ENCODE results near the gene UPK3B. TPM values are rescaled to one million over a fixed set of nuclear protein-coding genes. Genes with fewer than 3 reads are reported as not detected.
"Not testable (repeated sequence)": the region's sequence is repeated elsewhere in the genome, so short reads cannot be mapped to it uniquely, and the experiment has no call there.

UPK3B gene
- polyA plus RNA-seq, 2 donors = 16.7 to 63.9 TPM

- H3K36me3 ChIP-seq (ENCODE audit: control insufficient read depth in 2 of 2, insufficient read depth in 2 of 2, low read length in 1 of 2); H3K27me3 ChIP-seq (ENCODE audit: control insufficient read depth in 1 of 2, insufficient read depth in 2 of 2, low read length in 2 of 2); H3K9me3 ChIP-seq (ENCODE audit: control insufficient read depth in 2 of 2, insufficient read depth in 1 of 2, low read depth in 1 of 2, low read length in 1 of 2); H3K4me3 ChIP-seq (ENCODE audit: low read depth in 1 of 2, low read length in 2 of 2); H3K27ac ChIP-seq (ENCODE audit: low read depth in 2 of 2, low read length in 1 of 2); H3K4me1 ChIP-seq (ENCODE audit: control insufficient read depth in 2 of 2, insufficient read depth in 2 of 2, low read length in 1 of 2): not testable (repeated sequence)
- WGBS, 2 donors = 60 to 76% methylated on average over 1 to 6 of the region's 11 CpGs
Measured at GRCh38 chr7:76476280-76476679, 34.1 kb upstream of the UPK3B start.

- H3K36me3 ChIP-seq (ENCODE audit: control insufficient read depth in 2 of 2, insufficient read depth in 2 of 2, low read length in 1 of 2); H3K9me3 ChIP-seq (ENCODE audit: control insufficient read depth in 2 of 2, insufficient read depth in 1 of 2, low read depth in 1 of 2, low read length in 1 of 2); H3K4me3 ChIP-seq (ENCODE audit: low read depth in 1 of 2, low read length in 2 of 2); H3K4me1 ChIP-seq (ENCODE audit: control insufficient read depth in 2 of 2, insufficient read depth in 2 of 2, low read length in 1 of 2); H3K27me3 ChIP-seq (ENCODE audit: control insufficient read depth in 1 of 2, insufficient read depth in 2 of 2, low read length in 2 of 2): not testable (repeated sequence)
- WGBS, 2 donors = 57 to 71% methylated on average over 20 to 23 of the region's 24 CpGs
- peak overlapping the region; percentile 14 to 60 for H3K27ac ChIP-seq (ENCODE audit: low read depth in 2 of 2, low read length in 1 of 2)
Measured at GRCh38 chr7:76476742-76477474, 33.4 kb upstream of the UPK3B start.

DNA sequence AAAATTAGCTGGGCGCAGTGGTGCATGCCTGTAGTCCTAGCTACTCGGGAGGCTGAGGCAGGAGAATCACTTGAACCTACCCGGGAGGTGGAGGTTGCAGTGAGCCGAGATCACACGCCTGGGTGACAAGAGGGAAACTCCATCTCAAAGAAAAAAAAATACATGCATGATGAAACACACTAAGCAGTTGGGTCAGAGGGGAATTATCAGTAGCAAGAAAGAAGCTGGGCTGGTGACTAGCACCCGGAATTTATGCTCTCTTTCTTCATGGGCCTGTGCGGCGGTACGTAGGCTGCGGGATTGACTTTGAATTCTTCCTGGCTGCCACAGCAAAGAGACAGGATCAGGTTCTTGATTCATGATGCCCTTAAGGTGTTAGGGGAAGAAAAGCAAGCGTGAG is 30.7 kb upstream of the UPK3B start:
- not testable (repeated sequence) for H3K9me3 ChIP-seq (ENCODE audit: control insufficient read depth in 2 of 2, insufficient read depth in 1 of 2, low read depth in 1 of 2, low read length in 1 of 2); H3K27me3 ChIP-seq (ENCODE audit: control insufficient read depth in 1 of 2, insufficient read depth in 2 of 2, low read length in 2 of 2); H3K27ac ChIP-seq (ENCODE audit: low read depth in 2 of 2, low read length in 1 of 2); H3K4me3 ChIP-seq (ENCODE audit: low read depth in 1 of 2, low read length in 2 of 2); H3K4me1 ChIP-seq (ENCODE audit: control insufficient read depth in 2 of 2, insufficient read depth in 2 of 2, low read length in 1 of 2)
- H3K36me3 ChIP-seq (ENCODE audit: control insufficient read depth in 2 of 2, insufficient read depth in 2 of 2, low read length in 1 of 2) = peaks cover 3 to 16% of the 10 kb centered on the region in 2 donors
- WGBS, 2 donors = 70 to 79% methylated on average over 10 of the region's 11 CpGs

GRCh38 chr7:76480403-76481253 is 29.7 kb upstream of the UPK3B start:
- H3K27ac ChIP-seq (ENCODE audit: low read depth in 2 of 2, low read length in 1 of 2) = peak overlapping the region in 1 of 2 donors; percentile 4
- WGBS, 2 donors = 73 to 75% methylated on average over 18 to 27 of the region's 29 CpGs

GRCh38 chr7:76482660-76483059 is 27.7 kb upstream of the UPK3B start:
- peaks cover 3 to 16% of the 10 kb centered on the region in 2 donors for H3K36me3 ChIP-seq (ENCODE audit: control insufficient read depth in 2 of 2, insufficient read depth in 2 of 2, low read length in 1 of 2)
- not testable (repeated sequence) for H3K4me3 ChIP-seq (ENCODE audit: low read depth in 1 of 2, low read length in 2 of 2); H3K9me3 ChIP-seq (ENCODE audit: control insufficient read depth in 2 of 2, insufficient read depth in 1 of 2, low read depth in 1 of 2, low read length in 1 of 2); H3K27me3 ChIP-seq (ENCODE audit: control insufficient read depth in 1 of 2, insufficient read depth in 2 of 2, low read length in 2 of 2); H3K4me1 ChIP-seq (ENCODE audit: control insufficient read depth in 2 of 2, insufficient read depth in 2 of 2, low read length in 1 of 2); H3K27ac ChIP-seq (ENCODE audit: low read depth in 2 of 2, low read length in 1 of 2)
- WGBS, 2 donors = 96% methylated on average over 24 of the region's 24 CpGs

More at GRCh38 chr7:76480403-76481253, 29.7 kb upstream of the UPK3B start:
- not testable (repeated sequence) for H3K9me3 ChIP-seq (ENCODE audit: control insufficient read depth in 2 of 2, insufficient read depth in 1 of 2, low read depth in 1 of 2, low read length in 1 of 2); H3K4me3 ChIP-seq (ENCODE audit: low read depth in 1 of 2, low read length in 2 of 2); H3K4me1 ChIP-seq (ENCODE audit: control insufficient read depth in 2 of 2, insufficient read depth in 2 of 2, low read length in 1 of 2); H3K27me3 ChIP-seq (ENCODE audit: control insufficient read depth in 1 of 2, insufficient read depth in 2 of 2, low read length in 2 of 2)
- H3K36me3 ChIP-seq (ENCODE audit: control insufficient read depth in 2 of 2, insufficient read depth in 2 of 2, low read length in 1 of 2) = peaks cover 3 to 16% of the 10 kb centered on the region in 2 donors

- not testable (repeated sequence) for H3K9me3 ChIP-seq (ENCODE audit: control insufficient read depth in 2 of 2, insufficient read depth in 1 of 2, low read depth in 1 of 2, low read length in 1 of 2); H3K27me3 ChIP-seq (ENCODE audit: control insufficient read depth in 1 of 2, insufficient read depth in 2 of 2, low read length in 2 of 2); H3K4me1 ChIP-seq (ENCODE audit: control insufficient read depth in 2 of 2, insufficient read depth in 2 of 2, low read length in 1 of 2); H3K4me3 ChIP-seq (ENCODE audit: low read depth in 1 of 2, low read length in 2 of 2); H3K27ac ChIP-seq (ENCODE audit: low read depth in 2 of 2, low read length in 1 of 2)
- peaks cover 3 to 16% of the 10 kb centered on the region in 2 donors for H3K36me3 ChIP-seq (ENCODE audit: control insufficient read depth in 2 of 2, insufficient read depth in 2 of 2, low read length in 1 of 2)
- 93 to 96% methylated on average over 13 to 17 of the region's 17 CpGs for WGBS, 2 donors
Measured at GRCh38 chr7:76483081-76483480, 27.3 kb upstream of the UPK3B start.

- 89 to 91% methylated on average over 6 to 8 of the region's 12 CpGs for whole genome bisulfite sequencing, 2 donors
- H3K27me3 ChIP-seq (ENCODE audit: control insufficient read depth in 1 of 2, insufficient read depth in 2 of 2, low read length in 2 of 2); H3K27ac ChIP-seq (ENCODE audit: low read depth in 2 of 2, low read length in 1 of 2); H3K4me3 ChIP-seq (ENCODE audit: low read depth in 1 of 2, low read length in 2 of 2); H3K9me3 ChIP-seq (ENCODE audit: control insufficient read depth in 2 of 2, insufficient read depth in 1 of 2, low read depth in 1 of 2, low read length in 1 of 2); H3K4me1 ChIP-seq (ENCODE audit: control insufficient read depth in 2 of 2, insufficient read depth in 2 of 2, low read length in 1 of 2): not testable (repeated sequence)
- peaks cover 3 to 16% of the 10 kb centered on the region in 2 donors for H3K36me3 ChIP-seq (ENCODE audit: control insufficient read depth in 2 of 2, insufficient read depth in 2 of 2, low read length in 1 of 2)
Measured at GRCh38 chr7:76484456-76484855, 25.9 kb upstream of the UPK3B start.

DNA sequence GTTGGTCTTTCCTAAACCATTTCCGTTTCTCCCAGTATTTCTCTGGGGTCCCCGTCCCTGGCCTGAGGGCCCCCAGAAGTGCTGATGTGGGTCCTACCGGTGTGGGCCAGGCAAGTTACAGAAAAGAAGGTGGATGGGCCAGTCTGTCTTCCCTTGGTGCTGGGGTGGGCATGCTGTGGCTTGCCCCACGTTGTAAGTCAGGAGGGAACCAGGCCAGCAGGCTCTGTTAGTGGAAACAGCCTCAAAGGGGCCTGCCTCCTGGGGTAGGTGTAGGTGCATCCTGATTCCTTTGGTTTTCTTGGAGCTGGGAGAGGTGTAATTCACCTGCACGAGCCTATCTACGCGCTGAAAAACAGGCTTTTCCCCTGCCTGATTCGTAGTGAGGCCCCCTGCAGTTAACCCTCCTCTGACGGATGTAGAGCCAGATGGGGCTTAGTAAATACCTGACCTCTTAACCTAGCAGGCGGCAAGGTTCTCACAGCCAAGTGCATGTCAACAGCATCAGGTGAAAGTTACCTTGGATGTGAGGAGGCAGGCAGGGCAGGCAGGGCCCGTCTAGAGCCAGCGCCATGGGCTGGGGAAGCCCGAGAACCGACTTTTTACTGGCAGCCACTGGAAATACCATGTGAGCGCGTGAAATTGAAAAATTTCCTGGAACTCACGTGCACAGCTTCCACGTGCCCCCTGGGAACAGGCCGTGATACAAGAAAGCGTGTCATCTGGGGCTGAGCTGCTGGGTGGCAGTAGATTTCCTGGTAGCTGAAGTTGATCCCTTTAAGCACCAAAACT is 24.3 kb upstream of the UPK3B start:
- H3K9me3 ChIP-seq (ENCODE audit: control insufficient read depth in 2 of 2, insufficient read depth in 1 of 2, low read depth in 1 of 2, low read length in 1 of 2); H3K4me1 ChIP-seq (ENCODE audit: control insufficient read depth in 2 of 2, insufficient read depth in 2 of 2, low read length in 1 of 2); H3K4me3 ChIP-seq (ENCODE audit: low read depth in 1 of 2, low read length in 2 of 2); H3K27me3 ChIP-seq (ENCODE audit: control insufficient read depth in 1 of 2, insufficient read depth in 2 of 2, low read length in 2 of 2): not testable (repeated sequence)
- H3K36me3 ChIP-seq (ENCODE audit: control insufficient read depth in 2 of 2, insufficient read depth in 2 of 2, low read length in 1 of 2) = peaks cover 3 to 12% of the 10 kb centered on the region in 2 donors
- 25 to 38% methylated on average over 2 to 3 of the region's 20 CpGs for WGBS, 2 donors
- peak overlapping the region in 1 of 2 donors; percentile 31 for H3K27ac ChIP-seq (ENCODE audit: low read depth in 2 of 2, low read length in 1 of 2)

DNA sequence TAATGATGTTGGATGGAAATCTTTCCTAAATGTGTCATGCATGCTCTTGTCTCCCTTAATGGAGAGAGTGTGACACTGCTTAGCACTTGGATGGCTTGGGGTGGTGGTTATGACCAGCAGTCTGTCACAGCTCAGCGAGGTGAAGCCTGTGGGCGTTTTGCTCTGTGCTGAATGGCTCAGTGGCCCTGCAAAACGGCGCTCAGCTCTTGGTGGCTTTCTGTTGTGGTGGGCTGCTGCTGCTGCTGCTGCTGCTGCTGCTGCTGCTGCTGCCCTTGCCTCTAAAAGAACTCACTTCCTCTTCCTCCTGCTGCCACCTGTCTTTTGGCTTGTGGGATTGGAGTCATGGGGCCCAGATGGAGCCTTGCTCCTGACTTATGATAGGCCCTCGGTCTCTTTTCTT is 23.7 kb upstream of the UPK3B start:
- not testable (repeated sequence) for H3K27ac ChIP-seq (ENCODE audit: low read depth in 2 of 2, low read length in 1 of 2); H3K9me3 ChIP-seq (ENCODE audit: control insufficient read depth in 2 of 2, insufficient read depth in 1 of 2, low read depth in 1 of 2, low read length in 1 of 2); H3K4me3 ChIP-seq (ENCODE audit: low read depth in 1 of 2, low read length in 2 of 2); H3K4me1 ChIP-seq (ENCODE audit: control insufficient read depth in 2 of 2, insufficient read depth in 2 of 2, low read length in 1 of 2); H3K27me3 ChIP-seq (ENCODE audit: control insufficient read depth in 1 of 2, insufficient read depth in 2 of 2, low read length in 2 of 2)
- WGBS, 2 donors = 45% methylated on average over 2 of the region's 5 CpGs; no CpG with 5 or more reads in 1 of the 2 donors
- peaks cover 3 to 12% of the 10 kb centered on the region in 2 donors for H3K36me3 ChIP-seq (ENCODE audit: control insufficient read depth in 2 of 2, insufficient read depth in 2 of 2, low read length in 1 of 2)
